PC-9 (cell line): Measurements from ENCODE around the gene CRYGN.

Source experiments
- EZH2 ChIP-seq: fragments of 200-600 bp; sonication (generic); IDR thresholded peaks from 2 replicates; pipeline ENCODE4 v1.8.0; 2017; ENCODE audit warnings: antibody characterized with exemption, low read depth
- TF ChIP-seq, protein P1 (sequence below): fragments of 200-600 bp; sonication (generic); conservative IDR thresholded peaks from 2 replicates; pipeline ENCODE4 v1.6.1; 2017; ENCODE audit warnings: mixed run types, antibody characterized with exemption, mild to moderate bottlenecking, moderate library complexity

DNA sequence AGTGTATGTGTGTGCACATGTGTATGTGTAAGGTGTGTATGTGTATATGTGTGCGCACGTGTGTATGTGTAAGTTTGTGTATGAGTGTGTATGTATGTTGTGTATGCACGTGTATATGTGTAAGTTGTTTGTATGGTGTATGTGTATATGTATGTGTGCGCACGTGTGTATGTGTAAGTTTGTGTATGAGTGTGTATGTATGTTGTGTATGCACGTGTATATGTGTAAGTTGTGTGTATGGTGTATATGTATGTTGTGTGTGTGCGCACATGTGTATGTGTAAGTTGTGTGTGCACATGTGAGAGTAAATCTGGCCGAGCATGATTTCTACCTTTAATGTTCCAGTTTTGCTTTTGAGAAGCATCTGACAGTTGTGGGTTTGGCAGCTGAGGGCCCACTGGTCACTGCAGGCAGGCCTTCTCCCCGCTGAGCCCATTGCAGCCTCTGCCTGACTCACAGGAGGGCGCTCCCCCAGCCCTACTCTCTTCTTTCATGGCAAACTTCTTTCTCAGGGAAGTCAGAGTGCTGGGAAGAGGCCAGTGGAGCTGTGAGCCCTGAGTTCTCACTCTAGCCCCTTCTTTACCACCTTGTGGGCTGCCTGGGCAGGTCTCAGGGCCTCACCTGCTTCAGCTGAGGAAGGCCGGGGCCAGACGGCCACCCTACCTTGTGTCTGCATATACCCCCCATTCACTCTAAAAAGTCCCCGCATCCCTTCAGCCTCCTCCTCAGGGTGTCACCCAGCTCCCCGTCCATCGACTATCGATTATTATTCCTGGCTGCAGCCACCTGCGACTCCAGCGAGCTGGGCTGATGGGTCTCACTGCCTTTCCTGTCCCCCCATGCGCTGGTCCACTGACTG is 41.3 kb downstream of the CRYGN start:
- TF ChIP-seq, protein P1, sequence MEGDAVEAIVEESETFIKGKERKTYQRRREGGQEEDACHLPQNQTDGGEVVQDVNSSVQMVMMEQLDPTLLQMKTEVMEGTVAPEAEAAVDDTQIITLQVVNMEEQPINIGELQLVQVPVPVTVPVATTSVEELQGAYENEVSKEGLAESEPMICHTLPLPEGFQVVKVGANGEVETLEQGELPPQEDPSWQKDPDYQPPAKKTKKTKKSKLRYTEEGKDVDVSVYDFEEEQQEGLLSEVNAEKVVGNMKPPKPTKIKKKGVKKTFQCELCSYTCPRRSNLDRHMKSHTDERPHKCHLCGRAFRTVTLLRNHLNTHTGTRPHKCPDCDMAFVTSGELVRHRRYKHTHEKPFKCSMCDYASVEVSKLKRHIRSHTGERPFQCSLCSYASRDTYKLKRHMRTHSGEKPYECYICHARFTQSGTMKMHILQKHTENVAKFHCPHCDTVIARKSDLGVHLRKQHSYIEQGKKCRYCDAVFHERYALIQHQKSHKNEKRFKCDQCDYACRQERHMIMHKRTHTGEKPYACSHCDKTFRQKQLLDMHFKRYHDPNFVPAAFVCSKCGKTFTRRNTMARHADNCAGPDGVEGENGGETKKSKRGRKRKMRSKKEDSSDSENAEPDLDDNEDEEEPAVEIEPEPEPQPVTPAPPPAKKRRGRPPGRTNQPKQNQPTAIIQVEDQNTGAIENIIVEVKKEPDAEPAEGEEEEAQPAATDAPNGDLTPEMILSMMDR, result no peak
- TF ChIP-seq EZH2, result no peak
